Ovary (tissue), 9 donors: Measurements from ENCODE around the gene CD164L2. TPM values are rescaled to one million over a fixed set of nuclear protein-coding genes. Genes with fewer than 3 reads are reported as not detected.

Experiments
- DNase-seq, 5 donors: peaks; one replicate each; pipeline ENCODE4 v3.0.0-alpha.2; 2019 to 2020
- H3K27ac ChIP-seq, 2 donors: fragments of 200-600 bp; one replicate each; pipeline versions ENCODE4 v1.5.1 to v1.8.0; 2019 to 2022
- H3K27me3 ChIP-seq: fragments of 200-600 bp; one replicate; pipeline ENCODE4 v1.8.0; 2022
- H3K36me3 ChIP-seq: fragments of 200-600 bp; sonication (generic); one replicate; pipeline ENCODE4 v1.5.1; 2019
- H3K4me1 ChIP-seq: one replicate; pipeline ENCODE4 v1.8.1; 2013; ENCODE audit warnings: mild to moderate bottlenecking, moderate library complexity; ENCODE audit not compliant: insufficient read depth
- H3K4me3 ChIP-seq: fragments of 200-600 bp; sonication (generic); one replicate; pipeline ENCODE4 v1.5.1; 2017
- H3K9me3 ChIP-seq, 2 donors: fragments of 200-600 bp in 1 of 2; sonication (generic) in 1 of 2; one replicate each; pipeline versions ENCODE4 v1.5.1 to v1.8.1; 2013 to 2019; ENCODE audit warnings: mild to moderate bottlenecking in 1 of 2, moderate library complexity in 1 of 2
- EP300 ChIP-seq: sonication (generic); formaldehyde crosslinking; IDR thresholded peaks from one replicate; pipeline ENCODE4 v1.6.1; 2017; ENCODE audit warnings: antibody characterized with exemption
- POLR2A ChIP-seq: fragments of 450-650 bp; IDR thresholded peaks from one replicate; pipeline ENCODE4 v1.6.1; 2017; ENCODE audit warnings: antibody characterized with exemption, mild to moderate bottlenecking, moderate library complexity
- WGBS, 3 donors: extraction: QIAGEN DNeasy Blood & Tissue Kit in 1 of 3; methylation state at CpG; one replicate each; pipeline versions ENCODE4 v1.1.5 to v1.1.7; 2013 to 2017; 5-methylcytosine and 5-hydroxymethylcytosine counted together
- intact Hi-C, 4 donors: fragments of 100-400 bp; cut with DNase I; formaldehyde crosslinking; loops; one replicate each; pipeline versions ENCODE4 v1.11.0 to v1.15.1; 2022 to 2023
- polyA plus RNA-seq, 2 donors: library from polyadenylated mRNA; stranded (reverse); fragments of 200-250 nt in 1 of 2; fragments of 350-450 nt in 1 of 2; fragmentation: Illumina TruSeq in 1 of 2; extraction: RNeasy Lipid Tissue Mini Kit (QIAGEN cat#74804) in 1 of 2; gene quantifications; one replicate each; pipeline ENCODE4 v1.2.3, GENCODE V29; 2013 to 2014
- total RNA-seq, 7 donors: library from RNA; depleted of rRNA in 2 of 7; stranded (reverse); fragments of >200 nt in 2 of 7; fragmentation: NEBNext Ultra II Directional in 3 of 7; extraction: Animal tissue kit (Norgen Biotek cat#: 25700) in 3 of 7; gene quantifications; one replicate each; pipeline versions ENCODE4 v1.1.0 to v1.2.4, GENCODE V29; 2016 to 2023
- TF ChIP-seq, protein P1 (sequence below), 3 donors: fragments of 450-650 bp in 2 of 3; fragments of 200-600 bp in 1 of 3; IDR thresholded peaks; one replicate each; pipeline versions ENCODE4 v1.5.1 to v1.8.0; 2016 to 2022; ENCODE audit warnings: antibody characterized with exemption in 3 of 3, mild to moderate bottlenecking in 1 of 3
- donor health status: DM: no; HTN: no; CAD: no; lungs with moderate emphysema.
- donor health status: DM: no; HTN: no; CAD: no.
- donor health status: Bipolar disorder and iron deficiency.
- donor health status: DM: yes; HTN: yes; CAD: no.
- donor health status: DM: no; HTN: no; CAD: no.
- donor health status: DM: yes; HTN: yes; CAD: no.

CD164L2 gene
- total and polyA plus RNA-seq, 9 donors = 0.06 to 15.5 (median 0.86) TPM; not detected in 3

DNA sequence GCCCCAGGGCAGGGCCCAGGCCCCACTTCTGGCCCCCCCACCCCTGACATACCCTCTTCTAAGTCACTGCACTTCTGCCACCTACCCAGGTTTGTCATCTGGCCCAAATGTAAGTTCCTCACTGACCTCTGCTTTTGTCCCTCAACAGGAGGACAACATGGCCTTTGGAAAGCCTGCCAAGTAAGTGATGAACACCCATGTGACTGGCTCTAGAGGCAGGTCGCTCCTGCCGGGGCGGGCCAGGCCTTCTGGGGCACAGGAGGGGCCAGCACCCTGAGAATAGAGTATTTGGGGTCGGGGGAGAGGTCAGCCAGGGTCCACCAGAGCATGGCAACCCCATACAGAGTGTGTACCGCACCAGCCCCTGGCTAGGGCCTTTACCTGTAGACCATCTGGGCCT, 51.2 kb downstream of the CD164L2 start:
- intact Hi-C loops = no loop called here
- H3K27ac ChIP-seq = no peak overlapping the region

DNA sequence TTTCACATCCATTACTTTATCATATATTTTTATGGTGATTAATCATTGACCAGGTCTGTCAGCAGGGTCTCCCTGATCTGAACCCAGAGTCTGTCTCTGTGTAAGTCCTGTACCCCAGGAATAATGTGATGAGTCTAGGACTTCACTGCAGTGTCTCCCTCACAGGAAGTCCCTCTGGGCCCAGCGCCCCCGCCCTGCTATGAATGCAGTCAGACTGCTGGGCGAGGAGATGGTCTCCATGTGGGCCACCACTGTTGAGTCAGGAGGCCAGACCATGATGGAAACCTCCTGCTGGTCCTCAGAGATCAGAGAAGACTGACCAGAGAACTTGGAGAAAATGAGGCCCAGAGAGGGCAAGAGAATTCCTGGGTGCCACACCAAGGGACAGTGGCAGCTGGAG, 51.7 kb downstream of the CD164L2 start:
- intact Hi-C loops = no loop called here
- H3K9me3 ChIP-seq = no peaks in the 10 kb centered on the region
- peak in 1 of 5 donors; percentile 15 for DNase-seq
- no peak overlapping the region for H3K4me3 ChIP-seq
- H3K27me3 ChIP-seq = no peaks in the 10 kb centered on the region
- no peaks in the 10 kb centered on the region for H3K36me3 ChIP-seq
- H3K27ac ChIP-seq = no peak overlapping the region
- WGBS, 3 donors = 84 to 92% (median 86%) methylated on average over 3 of the region's 3 CpGs
- TF ChIP-seq POLR2A (no peak), EP300 (no peak)
- TF ChIP-seq, protein P1, sequence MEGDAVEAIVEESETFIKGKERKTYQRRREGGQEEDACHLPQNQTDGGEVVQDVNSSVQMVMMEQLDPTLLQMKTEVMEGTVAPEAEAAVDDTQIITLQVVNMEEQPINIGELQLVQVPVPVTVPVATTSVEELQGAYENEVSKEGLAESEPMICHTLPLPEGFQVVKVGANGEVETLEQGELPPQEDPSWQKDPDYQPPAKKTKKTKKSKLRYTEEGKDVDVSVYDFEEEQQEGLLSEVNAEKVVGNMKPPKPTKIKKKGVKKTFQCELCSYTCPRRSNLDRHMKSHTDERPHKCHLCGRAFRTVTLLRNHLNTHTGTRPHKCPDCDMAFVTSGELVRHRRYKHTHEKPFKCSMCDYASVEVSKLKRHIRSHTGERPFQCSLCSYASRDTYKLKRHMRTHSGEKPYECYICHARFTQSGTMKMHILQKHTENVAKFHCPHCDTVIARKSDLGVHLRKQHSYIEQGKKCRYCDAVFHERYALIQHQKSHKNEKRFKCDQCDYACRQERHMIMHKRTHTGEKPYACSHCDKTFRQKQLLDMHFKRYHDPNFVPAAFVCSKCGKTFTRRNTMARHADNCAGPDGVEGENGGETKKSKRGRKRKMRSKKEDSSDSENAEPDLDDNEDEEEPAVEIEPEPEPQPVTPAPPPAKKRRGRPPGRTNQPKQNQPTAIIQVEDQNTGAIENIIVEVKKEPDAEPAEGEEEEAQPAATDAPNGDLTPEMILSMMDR (IDR thresholded peaks at IDR 0.05) = no peak
- peaks cover 3% of the 10 kb centered on the region for H3K4me1 ChIP-seq

More for the DNA sequence above, 51.2 kb downstream of the CD164L2 start:
- H3K27me3 ChIP-seq = no peaks in the 10 kb centered on the region
- no peaks in the 10 kb centered on the region for H3K9me3 ChIP-seq
- H3K36me3 ChIP-seq = no peaks in the 10 kb centered on the region
- peaks cover 3% of the 10 kb centered on the region for H3K4me1 ChIP-seq
- WGBS, 3 donors = 77 to 84% (median 78%) methylated on average over 5 of the region's 5 CpGs
- TF ChIP-seq, protein P1 (IDR thresholded peaks at IDR 0.05) = no peak
- TF ChIP-seq POLR2A (no peak), EP300 (no peak)
- peak in 1 of 5 donors; percentile 25 for DNase-seq
- H3K4me3 ChIP-seq = no peak overlapping the region

DNA sequence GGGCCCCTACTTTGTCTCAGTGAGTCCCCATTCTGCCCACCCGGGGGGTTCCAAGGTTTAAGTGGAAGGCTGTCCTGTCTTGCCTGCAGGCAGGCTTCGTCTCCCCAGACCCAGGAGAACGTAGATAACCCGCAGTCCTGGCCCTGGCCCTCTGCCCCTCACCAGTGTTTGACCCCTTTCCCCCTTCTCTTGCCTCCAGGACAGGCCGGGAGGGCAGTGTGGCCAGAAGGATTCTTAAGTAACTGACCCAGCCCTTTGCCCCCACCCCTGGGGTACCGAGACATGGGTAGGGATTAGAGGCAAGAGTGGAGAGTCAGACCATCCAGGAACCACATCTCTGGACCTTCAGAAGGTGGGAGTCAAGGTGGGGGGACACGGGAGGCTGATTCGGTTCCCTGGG, 52.3 kb downstream of the CD164L2 start:
- H3K4me1 ChIP-seq = peaks cover 3% of the 10 kb centered on the region
- H3K27me3 ChIP-seq = no peaks in the 10 kb centered on the region
- no peak overlapping the region for H3K27ac ChIP-seq
- no peak for DNase-seq
- no peak overlapping the region for H3K4me3 ChIP-seq
- H3K9me3 ChIP-seq = no peaks in the 10 kb centered on the region
- WGBS, 3 donors = 66 to 74% (median 73%) methylated on average over 8 of the region's 8 CpGs
- TF ChIP-seq POLR2A = no peak
- TF ChIP-seq, protein P1 (IDR thresholded peaks at IDR 0.05) = no peak
- no peak for TF ChIP-seq EP300
- intact Hi-C loops = no loop called here
- H3K36me3 ChIP-seq = no peaks in the 10 kb centered on the region

Other genes with a start within 250 kb of the CD164L2 start
- 10 to 100 TPM in 5 of 7 donors, 1 to 10 TPM in 2; 8.6 to 33.7 (median 14.8) TPM for gene SLC9A1, start 228.2 kb downstream of the CD164L2 start, total RNA-seq
- gene SLC9A1, start 228.2 kb downstream of the CD164L2 start, polyA plus RNA-seq = 10 to 100 TPM; 10.6 to 22.0 TPM
- gene WDTC1, start 148.7 kb downstream of the CD164L2 start, total RNA-seq = 10 to 100 TPM; 28.5 to 43.9 (median 36.3) TPM
- gene WDTC1, start 148.7 kb downstream of the CD164L2 start, polyA plus RNA-seq = 10 to 100 TPM; 20.2 to 25.7 TPM
- 10 to 100 TPM; 12.9 to 52.5 (median 36.5) TPM for gene TMEM222, start 61.2 kb downstream of the CD164L2 start, total RNA-seq
- gene TMEM222, start 61.2 kb downstream of the CD164L2 start, polyA plus RNA-seq = 10 to 100 TPM; 14.8 to 50.8 TPM
- 10 to 100 TPM in 1 of 7 donors, 1 to 10 TPM in 4, under 1 TPM in 2; 0.43 to 20.9 (median 3.4) TPM for gene SYTL1, start 41.3 kb downstream of the CD164L2 start, total RNA-seq
- gene SYTL1, start 41.3 kb downstream of the CD164L2 start, polyA plus RNA-seq = 1 to 10 TPM in 1 of 2 donors, under 1 TPM in 1; 0.15 to 1.4 TPM
- gene MAP3K6, start 16.4 kb downstream of the CD164L2 start, total RNA-seq = 10 to 100 TPM; 10.3 to 45.9 (median 19.0) TPM
- gene MAP3K6, start 16.4 kb downstream of the CD164L2 start, polyA plus RNA-seq = 10 to 100 TPM in 1 of 2 donors, 1 to 10 TPM in 1; 5.1 to 14.2 TPM
- gene FCN3, start 8.5 kb downstream of the CD164L2 start, total RNA-seq = 1 to 10 TPM in 4 of 7 donors, under 1 TPM in 3; 0.35 to 7.6 (median 1.2) TPM
- 1 to 10 TPM; 2.5 to 6.5 TPM for gene FCN3, start 8.5 kb downstream of the CD164L2 start, polyA plus RNA-seq
- under 1 TPM in 6 of 7 donors, not detected in 1; 0.15 to 0.87 (median 0.41) TPM for gene GPR3, start 9.3 kb upstream of the CD164L2 start, total RNA-seq
- gene GPR3, start 9.3 kb upstream of the CD164L2 start, polyA plus RNA-seq = under 1 TPM; 0.12 to 0.18 TPM
- gene WASF2, start 106.8 kb upstream of the CD164L2 start, total RNA-seq = 100 to 1,000 TPM in 5 of 7 donors, 10 to 100 TPM in 2; 28.0 to 163 (median 153) TPM
- gene WASF2, start 106.8 kb upstream of the CD164L2 start, polyA plus RNA-seq = 100 to 1,000 TPM in 1 of 2 donors, 10 to 100 TPM in 1; 58.0 to 233 TPM
- gene AHDC1, start 220.8 kb upstream of the CD164L2 start, total RNA-seq = 100 to 1,000 TPM in 3 of 7 donors, 10 to 100 TPM in 4; 11.3 to 159 (median 91.2) TPM
- 10 to 100 TPM; 11.2 to 33.2 TPM for gene AHDC1, start 220.8 kb upstream of the CD164L2 start, polyA plus RNA-seq